HG03575 (cell line): ENCODE results near the gene RHOF.
"Not testable (repeated sequence)": the region's sequence is repeated elsewhere in the genome, so short reads cannot be mapped to it uniquely, and the experiment has no call there.

Experiments
- ATAC-seq: cut with Tn5 transposase; IDR thresholded peaks from one replicate; pipeline ENCODE4 v1.9.1; 2021; ENCODE audit not compliant: unreplicated experiment, insufficient number of reproducible peaks, low FRiP score; ENCODE audit errors: extremely low read depth

RHOF gene

DNA sequence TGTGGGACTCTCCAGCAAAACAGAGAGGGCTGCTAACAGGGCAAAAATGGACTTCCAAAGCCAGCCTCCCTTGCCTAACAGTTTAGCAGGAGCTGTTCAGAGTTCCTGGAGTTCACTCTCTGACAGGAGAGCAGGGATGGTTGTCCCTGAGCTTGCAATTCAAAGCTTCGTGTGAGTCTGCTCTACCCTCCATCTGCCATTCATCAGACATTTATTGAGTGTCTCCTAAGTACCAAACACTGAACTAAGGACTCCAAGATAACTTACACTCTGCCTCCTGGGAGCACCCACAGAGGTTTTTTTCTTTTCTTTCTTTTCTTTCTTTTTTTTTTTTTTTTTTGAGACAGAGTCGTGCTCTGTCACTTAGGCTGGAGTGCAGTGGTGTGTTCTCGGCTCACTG is 28.7 kb downstream of the RHOF start:
- no peak for ATAC-seq

GRCh38 chr12:121762269-121762668 is 31.2 kb downstream of the RHOF start:
- no peak for ATAC-seq

- not testable (repeated sequence) for ATAC-seq
Measured at GRCh38 chr12:121758536-121758935, 35.0 kb downstream of the RHOF start.

DNA sequence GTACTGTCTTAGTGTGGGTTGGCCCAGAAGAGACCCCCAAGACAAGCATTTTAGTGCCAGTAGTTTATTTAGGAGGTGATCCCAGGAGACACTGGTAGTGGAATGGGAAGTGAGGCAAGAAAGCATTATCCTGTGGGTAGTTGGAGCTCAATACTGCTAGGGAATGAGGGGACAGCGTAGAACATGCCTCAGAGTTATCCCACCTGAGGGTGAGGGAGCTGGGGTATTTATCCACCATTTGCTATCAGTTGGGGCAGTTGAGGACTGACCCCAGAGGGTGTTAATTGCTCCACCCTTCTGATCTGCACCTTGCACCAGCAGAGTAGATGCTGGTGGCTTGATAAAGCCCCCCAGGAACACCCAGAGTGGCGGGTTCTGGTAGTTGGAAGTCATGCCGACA is 37.9 kb downstream of the RHOF start:
- ATAC-seq, result no peak

GRCh38 chr12:121754836-121755235 is 38.7 kb downstream of the RHOF start:
- ATAC-seq, result no peak

GRCh38 chr12:121753844-121754264 is 39.6 kb downstream of the RHOF start:
- no peak for ATAC-seq

DNA sequence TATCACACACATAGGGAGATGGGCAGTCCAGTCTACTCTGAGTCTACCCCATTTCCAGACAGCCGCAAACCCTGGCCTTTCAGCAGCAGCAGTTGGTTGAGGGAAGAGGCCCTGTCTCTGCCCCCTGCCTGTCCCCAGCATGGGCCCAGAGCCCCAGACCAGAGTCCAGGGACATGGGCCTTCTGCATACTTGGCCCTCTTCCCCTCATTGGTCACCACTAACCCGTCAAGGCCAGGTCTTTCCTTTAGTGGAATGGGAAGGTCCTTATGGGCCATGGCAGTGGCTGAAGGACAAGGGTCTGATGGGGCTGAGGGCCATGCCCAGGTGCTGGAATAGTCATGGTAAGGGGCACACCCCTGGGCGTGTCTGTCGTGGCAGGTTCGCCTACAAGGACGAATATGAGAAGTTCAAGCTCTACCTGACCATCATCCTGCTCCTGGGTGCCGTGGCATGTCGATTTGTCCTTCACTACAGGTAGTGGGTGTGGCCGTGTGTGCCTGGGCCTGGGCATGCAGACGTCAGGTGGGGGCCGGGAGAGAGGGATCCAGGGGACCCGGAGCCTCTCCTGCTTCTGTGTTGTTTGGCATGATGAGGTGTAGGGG is 41.6 kb downstream of the RHOF start:
- no peak for ATAC-seq

DNA sequence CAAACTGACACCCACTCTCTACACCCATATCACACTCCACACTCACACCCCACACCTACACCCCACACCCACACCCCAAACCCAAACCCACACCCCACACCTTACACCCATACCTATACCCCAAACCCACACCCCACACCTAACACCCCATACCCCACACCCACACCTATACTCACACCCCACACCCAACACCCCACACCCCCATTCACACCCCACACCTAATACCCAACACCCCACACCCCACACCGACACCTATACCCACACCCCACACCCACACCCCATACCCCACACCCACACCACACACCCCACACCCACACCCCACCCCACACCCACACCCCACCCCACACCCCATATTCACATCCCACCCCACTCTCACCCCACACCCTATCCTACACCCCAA is 42.5 kb downstream of the RHOF start:
- no peak for ATAC-seq

- no peak for ATAC-seq
Measured at GRCh38 chr12:121750507-121750955, 43.0 kb downstream of the RHOF start.

GRCh38 chr12:121749267-121749666 is 44.2 kb downstream of the RHOF start:
- no peak for ATAC-seq

- ATAC-seq, result no peak
Measured at GRCh38 chr12:121748571-121749265, 44.8 kb downstream of the RHOF start.

DNA sequence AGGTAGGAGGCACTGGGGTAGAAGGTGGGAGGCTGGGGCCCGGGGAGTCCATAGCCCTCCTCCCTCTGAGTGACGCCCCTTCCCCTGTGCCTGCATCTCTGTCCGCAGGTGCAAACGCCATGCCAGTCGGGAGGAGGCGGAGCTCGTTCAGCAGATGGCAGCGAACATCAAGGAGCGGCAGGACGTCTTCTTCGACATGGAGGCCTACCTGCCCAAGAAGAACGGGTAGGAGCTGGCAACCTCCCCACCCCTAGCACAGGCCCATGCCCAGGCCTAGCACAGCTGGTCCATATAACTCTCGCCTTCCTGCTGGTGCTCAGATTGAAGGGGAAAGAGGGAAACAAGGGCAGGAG is 45.3 kb downstream of the RHOF start:
- ATAC-seq, result no peak

DNA sequence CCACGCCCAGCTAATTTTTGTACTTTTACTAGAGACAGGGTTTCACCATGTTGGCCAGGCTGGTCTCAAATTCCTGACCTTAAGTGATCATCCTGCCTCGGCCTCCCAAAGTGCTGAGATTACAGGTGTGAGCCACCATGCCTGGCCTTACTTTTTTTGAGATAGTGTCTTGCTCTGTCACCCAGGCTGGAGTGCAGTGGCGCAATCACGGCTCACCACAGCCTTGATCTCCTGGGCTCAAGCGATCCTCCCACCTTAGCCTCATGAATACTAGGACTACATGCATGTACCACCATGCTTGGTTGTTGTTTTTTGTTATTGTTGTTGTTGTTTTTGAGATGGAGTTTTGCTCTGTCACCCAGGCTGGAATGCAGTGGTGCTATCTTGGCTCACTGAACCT is 47.9 kb downstream of the RHOF start:
- not testable (repeated sequence) for ATAC-seq

DNA sequence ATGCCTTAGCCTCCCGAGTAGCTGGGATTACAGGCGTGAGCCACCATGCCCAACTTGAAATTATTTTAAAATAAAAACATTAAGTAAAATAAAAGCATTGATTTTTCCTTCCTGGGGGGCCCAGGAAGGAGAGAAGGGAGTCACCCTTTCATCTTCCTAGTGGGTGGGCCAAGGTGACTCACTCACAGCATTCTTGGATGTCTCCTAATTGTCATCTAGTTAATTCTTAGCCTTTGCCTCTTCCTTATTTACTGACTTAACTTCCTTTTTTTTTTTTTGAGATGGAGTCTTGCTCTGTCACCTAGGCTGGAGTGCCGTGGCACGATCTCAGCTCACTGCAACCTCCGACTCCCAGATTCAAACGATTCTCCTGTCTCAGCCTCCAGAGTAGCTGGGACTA is 51.7 kb downstream of the RHOF start:
- no peak for ATAC-seq

- ATAC-seq, result no peak
Measured at GRCh38 chr12:121740847-121741246, 52.6 kb downstream of the RHOF start.

DNA sequence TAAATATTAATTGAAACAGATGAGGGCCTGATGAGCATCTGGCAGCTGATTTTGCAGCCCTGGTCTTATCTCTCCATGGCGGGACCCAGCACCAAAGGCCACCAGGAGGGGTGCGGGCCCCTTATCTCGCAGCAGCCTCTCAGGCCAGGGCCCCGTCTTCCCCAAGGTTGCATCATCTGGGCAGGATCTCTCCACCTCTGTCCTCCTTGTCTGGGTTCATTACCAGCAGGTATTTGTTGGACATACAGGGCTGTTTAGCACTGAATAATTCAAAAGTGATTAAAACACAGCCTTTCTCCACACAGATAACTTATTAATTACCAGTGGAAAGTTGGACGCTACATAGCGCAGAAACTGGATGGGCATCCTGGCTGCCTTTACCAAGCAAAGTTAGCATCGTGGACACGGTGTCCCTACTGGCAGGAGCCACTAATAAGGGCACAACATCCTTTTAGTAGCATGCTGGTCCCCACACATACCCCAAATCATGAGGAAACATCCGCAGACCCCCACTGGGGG is 55.1 kb downstream of the RHOF start:
- no peak for ATAC-seq

DNA sequence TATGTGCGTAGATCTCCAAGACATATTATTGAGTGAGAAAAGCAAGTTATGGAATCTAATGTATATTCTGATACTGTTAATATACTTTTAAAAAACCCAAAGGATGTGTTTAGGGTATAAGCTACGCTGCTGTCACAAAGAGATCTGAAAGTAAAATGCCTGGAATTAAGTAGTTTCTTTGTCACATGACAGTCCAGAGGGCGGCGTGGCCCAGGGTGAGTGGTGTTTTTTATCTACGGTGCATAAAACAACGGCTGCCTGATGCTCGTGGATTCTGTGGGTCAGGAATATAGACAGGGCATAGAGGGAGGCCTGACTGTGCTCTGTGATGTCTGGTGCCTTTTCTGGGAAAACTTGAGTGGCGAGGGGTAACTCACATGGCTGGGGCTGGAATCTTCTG is 59.6 kb downstream of the RHOF start:
- no peak for ATAC-seq

GRCh38 chr12:121731473-121731872 is 62.0 kb downstream of the RHOF start:
- ATAC-seq, result no peak

- ATAC-seq, result no peak
Measured at GRCh38 chr12:121729021-121729420, 64.5 kb downstream of the RHOF start.
